Measurements from ENCODE around the gene SSBP4. TPM values are rescaled to one million over a fixed set of nuclear protein-coding genes. Genes with fewer than 3 reads are reported as not detected.

The SSBP4 gene
- total RNA-seq, 4 donors from 2014 or later, result 28.8 to 42.0 (median 36.0) TPM

DNA sequence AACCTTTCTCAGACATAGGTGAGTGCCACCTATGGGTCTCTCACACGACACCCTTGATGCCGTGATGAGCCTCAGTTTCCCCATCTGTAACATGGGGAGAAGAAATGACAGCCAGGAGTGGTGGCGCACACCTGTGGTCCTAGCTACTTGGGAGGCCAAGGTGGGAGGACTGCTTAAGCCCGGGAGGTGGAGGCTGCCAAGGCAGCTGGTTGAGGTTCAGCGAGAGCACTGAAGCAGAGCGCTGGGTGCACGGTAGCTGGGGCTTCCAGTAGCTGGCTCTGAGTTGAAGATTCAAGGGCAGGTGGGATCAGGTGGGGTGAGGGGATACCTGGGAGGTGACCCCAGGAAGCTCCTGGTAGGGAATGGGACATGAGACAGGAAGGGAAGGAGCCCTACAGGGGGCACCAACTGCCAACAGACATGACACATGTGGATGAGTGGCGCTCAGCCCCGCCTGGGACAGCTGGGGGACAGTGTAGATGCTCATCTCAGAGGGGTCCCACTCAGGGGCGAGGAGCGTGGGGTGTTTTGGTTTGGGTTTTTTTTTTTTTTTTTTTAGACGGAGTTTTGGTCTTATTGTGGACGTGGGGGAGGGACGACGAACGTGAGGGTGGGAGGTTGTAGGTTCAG is 6.5 kb upstream of the SSBP4 start:
- WGBS, 2 donors, result 77 to 83% methylated on average over 16 of the region's 16 CpGs
- intact Hi-C loops (cut with DNase I; ENCODE audit: low total_unique reads), result loop anchor here (5.0 kb wide), 1 partner anchor 60 kb away; no protein-coding TSS in a partner anchor
- peak in 1 of 2 donors; percentile 15 for DNase-seq (ENCODE audit: low spot score in 2 of 2)

GRCh38 chr19:18414504-18415177 is 4.6 kb upstream of the SSBP4 start:
- TF ChIP-seq CTCF (IDR thresholded peaks at IDR 0.05) (no peak), POLR2A (IDR thresholded peaks at IDR 0.05) (no peak)
- intact Hi-C loops (cut with DNase I; ENCODE audit: low total_unique reads), result loop anchor here (2.0 to 5.0 kb wide), 2 partner anchors 36 to 62 kb away; no protein-coding TSS in a partner anchor
- peak in 1 of 2 donors; percentile 26 for DNase-seq (ENCODE audit: low spot score in 2 of 2)
- 26 to 33% methylated on average over 11 of the region's 11 CpGs for WGBS, 2 donors
- H3K4me3 ChIP-seq (ENCODE audit: low read depth, poor library complexity, severe bottlenecking), result no peak overlapping the region

More for the DNA sequence above, 6.5 kb upstream of the SSBP4 start:
- TF ChIP-seq POLR2A (IDR thresholded peaks at IDR 0.05) (no peak), CTCF (IDR thresholded peaks at IDR 0.05) (no peak)
- H3K4me3 ChIP-seq (ENCODE audit: low read depth, poor library complexity, severe bottlenecking), result no peak overlapping the region

DNA sequence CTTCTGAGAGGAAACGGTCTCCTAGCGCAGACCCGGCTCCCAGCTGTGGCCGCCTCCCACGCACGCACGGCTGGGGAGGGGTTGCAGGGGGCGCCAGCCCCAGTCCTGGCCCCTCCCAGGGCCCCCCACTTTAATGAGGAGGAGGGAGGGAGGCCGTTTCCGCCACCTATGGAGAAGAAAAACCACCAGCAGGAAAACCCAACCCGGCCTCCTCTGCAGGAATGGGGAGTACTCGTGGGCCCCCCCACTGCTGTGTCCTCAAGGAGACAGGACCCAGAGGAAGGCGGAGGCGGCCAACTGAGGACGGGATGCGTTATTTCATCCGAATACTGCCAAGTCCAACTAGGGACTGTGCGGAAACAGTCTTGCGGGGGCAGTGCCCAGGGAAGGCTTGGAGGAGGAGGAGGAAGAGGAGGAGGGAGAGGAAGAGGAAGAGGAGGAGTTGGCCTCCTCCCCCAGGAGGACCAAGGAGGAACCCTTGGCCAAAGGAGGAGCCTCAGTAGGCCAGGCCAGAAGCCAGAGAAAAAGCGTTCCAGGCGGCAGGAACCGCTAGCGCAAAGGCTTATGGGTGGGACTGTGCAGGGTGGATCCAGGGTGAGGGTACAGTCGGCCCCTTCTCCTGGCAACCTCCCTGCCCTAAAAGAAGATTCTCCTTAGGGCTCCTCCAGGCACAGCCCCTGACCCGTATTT is 3.9 kb upstream of the SSBP4 start:
- 10 to 14% methylated on average over 18 to 25 of the region's 25 CpGs for WGBS, 2 donors
- H3K4me3 ChIP-seq (ENCODE audit: low read depth, poor library complexity, severe bottlenecking), result no peak overlapping the region
- peak; percentile 53 to 95 for DNase-seq (ENCODE audit: low spot score in 2 of 2)
- intact Hi-C loops (cut with DNase I; ENCODE audit: low total_unique reads), result loop anchor here (2.0 kb wide), 1 partner anchor 37 kb away; no protein-coding TSS in a partner anchor
- TF ChIP-seq CTCF (IDR thresholded peaks at IDR 0.05), result no peak
- TF ChIP-seq POLR2A (IDR thresholded peaks at IDR 0.05), result no peak

DNA sequence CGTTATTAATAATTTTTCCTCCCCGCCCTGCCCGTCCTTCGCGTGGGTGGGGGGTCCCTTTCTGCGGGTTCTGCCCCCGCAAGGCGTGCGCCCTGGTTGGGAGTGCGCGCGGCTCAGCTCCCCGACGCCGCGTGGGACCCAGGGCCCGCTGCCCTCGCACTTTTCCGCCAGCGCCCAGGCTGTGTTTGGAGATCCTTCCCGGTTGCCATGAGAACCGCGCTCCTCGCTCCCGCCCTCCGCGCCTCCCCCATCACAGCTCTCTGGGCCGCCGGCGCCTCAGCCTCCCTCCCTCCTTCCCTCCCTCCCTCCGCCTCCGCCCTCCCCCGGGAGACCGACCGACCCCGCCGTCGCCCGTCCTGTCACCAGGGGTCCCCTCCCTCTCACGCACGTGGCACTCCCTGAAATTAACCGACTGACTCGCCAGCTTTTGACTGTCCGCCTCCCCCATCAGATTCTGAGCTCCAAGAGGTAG is 2.4 kb upstream of the SSBP4 start:
- intact Hi-C loops (cut with DNase I; ENCODE audit: low total_unique reads), result no loop called here
- DNase-seq (ENCODE audit: low spot score in 2 of 2), result peak; percentile 80 to 98
- 0 to 2% methylated on average over 42 to 44 of the region's 44 CpGs for whole genome bisulfite sequencing, 2 donors
- no peak for TF ChIP-seq CTCF (IDR thresholded peaks at IDR 0.05)
- TF ChIP-seq POLR2A (IDR thresholded peaks at IDR 0.05), result no peak
- peak overlapping the region; percentile 9 for H3K4me3 ChIP-seq (ENCODE audit: low read depth, poor library complexity, severe bottlenecking)

DNA sequence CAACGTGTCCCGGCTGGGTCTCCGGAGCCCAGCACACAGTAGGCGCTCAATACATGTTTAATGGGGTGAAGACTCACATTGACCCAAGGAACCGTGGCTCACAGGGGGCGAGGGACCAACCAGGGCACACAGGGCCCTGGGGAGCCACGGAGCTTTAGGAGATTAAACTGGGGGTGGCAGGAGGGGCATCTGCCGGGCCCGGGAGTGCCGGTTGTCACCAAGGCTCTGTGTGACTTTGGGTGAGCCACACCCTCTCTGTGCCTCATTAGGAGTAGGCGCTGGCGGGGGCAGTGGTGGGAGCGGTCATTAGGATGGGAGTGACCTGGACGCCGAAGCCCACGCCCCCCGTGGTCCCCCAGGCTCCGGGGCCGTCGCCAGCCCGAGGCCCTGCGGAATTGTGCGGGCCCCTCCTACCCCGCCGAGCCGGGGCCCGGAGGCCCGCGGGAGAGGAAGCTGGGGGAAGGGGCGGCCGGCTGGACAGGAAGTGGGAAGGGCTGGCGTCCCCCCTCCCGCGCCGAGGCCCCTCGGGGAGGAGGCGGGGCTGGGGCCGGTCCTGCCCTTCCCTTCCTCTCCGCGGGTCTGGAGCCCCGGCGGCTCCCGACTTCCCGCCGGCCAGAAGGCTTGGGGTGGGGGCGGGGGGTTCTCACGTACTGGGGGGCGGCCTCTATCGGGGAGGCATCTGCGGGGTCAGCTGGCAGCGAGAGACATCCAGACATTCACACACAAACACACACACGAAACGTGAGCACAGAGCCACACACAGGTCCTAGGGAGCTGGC is 1.8 kb upstream of the SSBP4 start:
- peak overlapping the region; percentile 9 for H3K4me3 ChIP-seq (ENCODE audit: low read depth, poor library complexity, severe bottlenecking)
- TF ChIP-seq CTCF (IDR thresholded peaks at IDR 0.05) (no peak), POLR2A (IDR thresholded peaks at IDR 0.05) (peak in 1 of 2 donors; percentile 14)
- peak in 1 of 2 donors; percentile 95 for DNase-seq (ENCODE audit: low spot score in 2 of 2)
- WGBS, 2 donors, result 0 to 1% methylated on average over 10 to 26 of the region's 53 CpGs
- intact Hi-C loops (cut with DNase I; ENCODE audit: low total_unique reads), result no loop called here

All from lower leg skin (tissue), 4 donors.